Stimulated activated CD4-positive, alpha-beta T cell treated with anti-CD3 and anti-CD28 coated beads, TNF-alpha, amount 100 ng/mL, for 48 hours (primary cell): ENCODE measurements around the gene CADPS.

Experiments
- DNase-seq, 3 donors: peaks; one replicate each; pipeline ENCODE4 v3.0.0-alpha.2; 2020; ENCODE audit warnings: low read depth in 3 of 3

CADPS gene

DNA sequence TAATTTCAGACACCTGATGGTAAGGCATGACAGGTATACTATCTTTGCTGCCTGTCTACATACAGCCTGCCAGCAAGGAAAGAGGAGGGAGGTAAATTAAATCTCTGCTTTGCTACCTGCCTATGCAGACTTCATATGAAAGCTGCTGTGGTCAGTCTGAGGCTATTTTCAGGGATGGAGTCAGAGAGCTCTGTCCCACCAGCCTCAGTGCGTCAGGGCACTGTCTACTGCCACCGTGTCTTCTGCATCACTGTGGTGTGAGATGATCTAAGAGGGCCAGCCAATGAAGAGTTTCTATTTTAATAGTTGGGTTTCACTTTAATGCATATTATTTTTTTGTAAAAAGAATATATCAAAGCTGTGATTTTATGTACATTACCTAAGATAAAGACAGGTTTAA is 125.6 kb downstream of the CADPS start:
- DNase-seq: no peak

DNA sequence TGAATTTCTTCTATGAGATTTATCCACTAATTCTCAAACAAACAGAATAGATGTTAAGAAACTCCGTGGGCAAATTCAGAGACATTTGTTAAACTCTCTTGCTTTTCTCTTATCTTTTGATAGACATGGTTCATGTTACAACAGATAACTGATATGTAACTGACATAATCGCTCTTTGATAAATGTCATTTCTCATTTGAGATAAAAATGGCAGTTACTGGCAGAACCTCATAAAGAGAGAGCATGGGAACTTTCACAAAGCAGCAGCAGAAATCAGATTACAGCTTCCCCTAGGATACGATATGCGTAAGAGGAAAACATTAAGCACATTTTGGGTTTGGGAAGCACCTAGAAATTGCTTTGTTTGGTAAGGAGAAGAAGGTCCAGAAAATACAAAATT is 126.1 kb downstream of the CADPS start:
- no peak for DNase-seq

DNA sequence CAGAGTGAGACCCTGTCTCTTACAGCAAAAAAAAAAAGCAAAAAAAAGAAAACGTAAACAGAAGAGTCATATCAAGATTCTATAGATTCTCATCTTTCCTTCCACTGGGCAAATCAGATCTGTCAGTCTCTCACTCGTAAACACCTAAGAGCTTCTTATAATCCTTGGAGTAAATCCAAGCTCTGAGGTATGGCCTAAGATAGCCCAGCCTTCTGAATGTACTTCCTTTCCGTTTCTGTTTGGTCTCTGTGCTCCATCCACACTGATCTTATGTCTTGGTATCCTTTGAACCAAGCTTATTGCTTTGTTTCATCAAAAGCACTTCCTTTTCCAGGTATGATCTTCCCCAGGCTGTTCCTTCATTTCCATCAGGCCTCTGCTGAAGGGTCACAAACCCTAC is 137.8 kb downstream of the CADPS start:
- DNase-seq: no peak

GRCh38 chr3:62735510-62735909 is 139.7 kb downstream of the CADPS start:
- no peak for DNase-seq

GRCh38 chr3:62732183-62732904 is 142.9 kb downstream of the CADPS start:
- DNase-seq: no peak

GRCh38 chr3:62727981-62728380 is 147.2 kb downstream of the CADPS start:
- no peak for DNase-seq

- DNase-seq: no peak
Observed at GRCh38 chr3:62727536-62727935, 147.7 kb downstream of the CADPS start.

DNA sequence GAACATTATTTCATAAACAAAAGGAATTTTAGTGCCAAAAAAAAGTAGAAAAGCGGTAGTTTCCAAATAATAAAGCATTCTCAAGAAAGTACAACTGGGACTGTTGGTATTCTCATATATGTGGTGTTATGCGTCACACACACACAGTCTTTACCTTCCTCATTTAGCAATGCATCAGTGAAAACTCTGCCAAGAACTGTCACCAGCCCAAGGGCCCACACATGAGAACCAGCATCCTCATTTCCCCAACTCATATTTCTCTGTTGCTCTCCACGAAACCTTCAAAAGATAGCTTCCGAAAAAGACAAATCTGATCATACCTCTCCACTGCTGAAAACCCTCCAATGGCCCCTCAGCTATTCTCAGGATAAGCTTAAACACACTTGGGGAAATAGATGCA is 150.7 kb downstream of the CADPS start:
- no peak for DNase-seq

DNA sequence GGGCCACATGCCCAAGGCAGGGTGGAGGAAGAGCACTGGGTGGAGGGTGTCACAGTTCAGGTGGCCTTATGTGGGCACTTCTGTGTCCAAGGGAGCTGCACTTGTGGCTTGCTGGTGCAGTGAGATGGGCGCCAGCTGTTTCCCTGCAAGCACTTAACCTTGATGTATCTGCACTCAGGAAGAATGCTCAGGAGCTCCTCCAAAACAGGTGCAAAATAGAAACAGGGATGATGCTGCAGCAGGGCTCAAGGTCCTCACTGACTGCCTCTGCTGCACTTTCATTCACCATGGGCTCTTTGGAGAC is 151.3 kb downstream of the CADPS start:
- DNase-seq: no peak

- no peak for DNase-seq
Observed at GRCh38 chr3:62723166-62723913, 151.9 kb downstream of the CADPS start.

- no peak for DNase-seq
Observed at GRCh38 chr3:62722344-62722743, 152.9 kb downstream of the CADPS start.

GRCh38 chr3:62718515-62719320 is 156.5 kb downstream of the CADPS start:
- no peak for DNase-seq

GRCh38 chr3:62718011-62718410 is 157.2 kb downstream of the CADPS start:
- no peak for DNase-seq

DNA sequence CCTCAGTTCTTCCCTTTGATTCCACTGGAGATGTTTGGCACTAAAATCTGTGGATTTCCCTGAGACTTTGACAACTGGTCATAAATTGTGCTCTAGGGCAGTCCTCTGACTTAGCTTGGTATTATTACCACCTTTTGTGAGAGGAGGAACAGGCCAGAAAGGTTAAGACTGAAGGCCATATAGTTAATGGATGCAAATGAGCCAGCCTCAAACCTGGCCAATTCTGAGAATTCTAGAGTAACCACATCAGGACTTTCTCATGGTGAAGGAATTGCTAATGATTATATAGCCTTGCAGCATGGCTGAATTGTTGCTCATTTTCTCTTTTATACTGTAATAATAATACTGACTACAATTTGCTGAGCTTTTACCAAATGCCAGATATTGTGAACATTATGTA is 162.5 kb downstream of the CADPS start:
- DNase-seq: no peak

DNA sequence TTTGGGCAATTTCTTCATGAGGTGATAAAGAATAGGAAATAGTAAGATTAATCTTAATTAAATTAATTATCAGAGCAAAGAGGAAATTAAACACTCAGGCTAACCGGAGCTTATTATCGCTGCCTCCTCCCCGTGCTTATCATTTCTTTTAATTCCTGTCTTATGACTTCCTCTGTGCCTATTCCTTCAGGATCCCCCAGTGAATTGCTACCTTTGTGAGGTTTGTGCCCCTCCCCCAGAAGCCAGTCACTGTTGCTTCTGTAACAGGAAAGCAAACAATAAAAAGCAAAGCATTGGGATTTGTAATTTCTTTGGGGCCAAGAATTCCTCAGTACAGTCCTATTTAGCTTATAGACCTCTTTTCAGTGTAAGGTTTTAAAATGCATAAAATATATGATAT is 164.5 kb downstream of the CADPS start:
- DNase-seq: no peak

- no peak for DNase-seq
Observed at GRCh38 chr3:62708638-62709373, 166.4 kb downstream of the CADPS start.

GRCh38 chr3:62705721-62706120 is 169.5 kb downstream of the CADPS start:
- DNase-seq: no peak

DNA sequence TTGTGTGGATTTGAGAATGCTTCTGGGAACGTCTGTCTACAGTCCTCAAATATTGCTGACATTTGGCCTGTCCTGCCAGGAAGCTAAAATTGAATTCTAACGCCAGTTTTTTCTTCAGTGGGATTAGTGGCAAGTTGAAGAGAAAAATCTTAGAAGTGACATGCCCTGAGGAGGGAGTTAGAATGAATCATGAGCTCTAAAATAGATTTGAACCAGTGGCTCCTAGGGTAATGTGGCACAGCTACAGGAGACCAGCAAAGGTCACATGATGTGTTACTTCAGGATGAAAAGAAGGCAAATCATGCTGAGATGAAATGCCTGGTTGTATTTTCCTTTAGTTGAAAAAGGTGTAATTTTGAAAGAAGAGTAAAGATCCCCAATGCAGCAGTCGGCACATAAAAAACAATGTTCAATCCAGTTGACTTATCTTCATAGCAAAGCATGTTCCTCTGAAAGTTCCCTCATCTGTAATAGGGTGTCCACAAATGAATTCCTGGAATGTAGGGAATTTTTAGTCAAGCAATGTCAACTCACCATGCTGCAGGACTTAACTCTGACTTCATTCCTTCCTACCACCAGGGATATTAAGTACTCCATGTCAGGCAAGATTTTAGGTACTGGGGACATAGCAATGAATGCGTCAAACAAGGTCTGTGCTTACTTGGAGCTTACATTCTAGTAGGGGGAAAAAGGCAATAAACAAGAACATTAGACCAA is 171.6 kb downstream of the CADPS start:
- no peak for DNase-seq

DNA sequence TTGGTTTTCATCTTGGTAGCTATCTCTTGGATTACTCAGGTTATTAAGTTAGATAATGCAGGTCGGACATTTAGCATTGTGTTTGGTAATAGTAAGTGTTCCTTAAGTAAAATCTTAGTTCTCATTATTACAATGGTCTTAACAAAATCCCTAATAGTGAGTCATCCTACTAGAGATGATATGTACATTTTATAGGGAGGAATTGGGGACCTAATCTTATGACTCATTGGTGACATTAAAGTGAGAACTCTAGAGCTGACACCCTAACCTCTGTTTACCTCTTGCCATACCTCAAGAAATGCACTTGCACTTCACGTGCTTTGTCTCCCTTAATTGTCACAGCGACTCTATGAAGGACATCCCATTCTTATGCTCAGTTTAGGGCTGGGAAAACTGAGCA is 174.9 kb downstream of the CADPS start:
- DNase-seq: no peak

GRCh38 chr3:62699728-62700127 is 175.5 kb downstream of the CADPS start:
- no peak for DNase-seq

DNA sequence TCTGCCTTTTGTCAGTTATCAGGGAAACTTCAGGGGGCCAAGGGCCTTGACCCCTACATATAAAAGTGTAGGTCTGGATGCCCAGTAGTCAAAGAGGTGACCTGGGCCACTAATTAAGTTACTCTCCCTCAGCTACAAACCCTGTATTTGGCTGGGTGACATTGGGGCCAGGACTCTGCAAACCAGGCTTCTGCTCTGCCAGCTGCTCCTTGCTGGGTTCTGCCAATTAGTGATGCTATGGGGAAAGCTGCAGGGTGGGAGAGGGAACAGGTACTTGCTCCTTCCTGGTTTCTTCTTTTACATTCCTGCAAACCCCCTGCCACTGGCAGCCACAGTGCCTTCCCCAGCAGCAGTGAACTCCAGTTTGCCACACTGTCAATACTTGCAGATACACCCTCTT is 179.2 kb downstream of the CADPS start:
- DNase-seq: no peak

DNA sequence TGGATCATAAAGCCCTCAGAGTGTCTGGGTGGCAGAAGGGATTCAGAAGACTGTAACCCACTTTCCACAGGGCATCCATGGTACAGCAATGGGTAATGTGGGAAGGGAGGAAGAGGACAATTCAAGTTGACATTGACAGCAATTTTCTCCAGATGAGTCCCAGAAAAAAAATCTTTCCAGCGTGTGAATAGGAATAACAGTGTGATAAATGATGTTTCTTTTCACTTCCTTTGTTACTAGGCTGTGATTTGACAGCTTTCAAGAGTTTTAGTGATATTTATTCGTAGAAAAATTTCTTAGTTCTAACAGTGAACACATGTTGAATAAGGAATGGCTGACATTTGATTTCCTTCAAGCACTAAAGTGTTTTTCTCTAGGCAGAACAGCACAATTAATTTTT is 186.4 kb downstream of the CADPS start:
- no peak for DNase-seq
